ENCODE measurements around the gene MRTFA. TPM values are rescaled to one million over a fixed set of nuclear protein-coding genes. Genes with fewer than 3 reads are reported as not detected.

Gene MRTFA
- total and polyA plus RNA-seq, 8 donors: 11.1 to 706 (median 61.2) TPM

DNA sequence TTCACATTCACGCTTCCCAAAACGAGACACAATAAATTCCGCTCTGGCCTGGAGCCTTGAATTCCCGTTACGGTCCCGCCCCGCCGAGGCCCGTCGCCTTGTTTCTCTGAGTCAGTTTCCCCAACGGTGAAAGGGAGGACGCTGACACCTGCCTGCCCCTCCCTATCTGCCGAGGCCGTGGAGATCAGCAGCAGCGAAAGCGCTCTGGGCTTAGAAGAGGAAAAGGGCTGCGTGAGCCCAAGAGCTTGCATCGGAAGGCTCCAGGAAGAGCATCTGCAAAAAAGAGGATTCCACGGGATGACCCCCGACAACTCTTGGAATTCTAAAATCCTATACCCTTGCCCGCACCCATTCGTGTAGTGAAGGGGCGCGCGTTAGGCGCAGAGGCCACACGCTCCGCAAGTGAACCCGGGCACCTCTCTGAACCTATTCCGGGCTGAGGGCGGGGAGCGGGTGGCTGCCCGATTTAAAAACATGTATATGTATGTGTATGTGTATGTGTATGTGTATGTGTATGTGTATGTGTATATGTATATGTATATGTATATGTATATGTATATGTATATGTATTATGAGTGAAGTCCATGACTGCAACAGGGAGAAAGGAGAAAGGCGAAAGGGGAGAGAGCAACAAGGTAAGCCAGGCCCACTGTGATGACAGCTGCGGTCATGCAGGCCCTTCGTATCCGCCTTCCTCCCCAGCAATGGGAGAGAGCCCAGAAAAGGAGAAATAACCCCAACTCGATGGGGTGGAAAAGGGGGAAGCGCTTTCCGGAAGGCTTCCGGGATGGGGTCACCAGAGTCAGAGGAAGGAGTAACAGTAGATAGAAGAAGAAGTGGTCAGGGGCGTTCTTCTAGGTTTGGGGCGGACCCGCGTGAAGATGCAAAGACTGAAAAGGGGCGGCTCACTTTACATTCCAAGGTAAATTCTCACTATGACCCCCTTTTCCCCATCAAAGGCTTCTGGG is 948 bp upstream of the MRTFA start:
- no peaks in the 10 kb centered on the region for H3K9me3 ChIP-seq
- H3K36me3 ChIP-seq: no peaks in the 10 kb centered on the region
- no peaks in the 10 kb centered on the region for H3K27me3 ChIP-seq
- H3K4me1 ChIP-seq: peaks cover 4 to 42% (median 36%) of the 10 kb centered on the region in 4 donors
- intact Hi-C loops (cut with DNase I; ENCODE audit: low total_unique reads): loop anchor here (10.0 kb wide), 1 partner anchor 113 kb away; no protein-coding TSS in a partner anchor
- whole genome bisulfite sequencing, 5 donors: 19 to 22% (median 21%) methylated on average over 46 of the region's 46 CpGs
- peak overlapping the region; percentile 90 to 97 (median 92) for H3K27ac ChIP-seq
- DNase-seq: peak; percentile 35 to 63
- H3K4me3 ChIP-seq: peak overlapping the region; percentile 85 to 98 (median 94)
- no peak for TF ChIP-seq POLR2AphosphoS5 (IDR thresholded peaks at IDR 0.05)
- peak; percentile 13 for TF ChIP-seq EP300 (IDR thresholded peaks at IDR 0.05)

DNA sequence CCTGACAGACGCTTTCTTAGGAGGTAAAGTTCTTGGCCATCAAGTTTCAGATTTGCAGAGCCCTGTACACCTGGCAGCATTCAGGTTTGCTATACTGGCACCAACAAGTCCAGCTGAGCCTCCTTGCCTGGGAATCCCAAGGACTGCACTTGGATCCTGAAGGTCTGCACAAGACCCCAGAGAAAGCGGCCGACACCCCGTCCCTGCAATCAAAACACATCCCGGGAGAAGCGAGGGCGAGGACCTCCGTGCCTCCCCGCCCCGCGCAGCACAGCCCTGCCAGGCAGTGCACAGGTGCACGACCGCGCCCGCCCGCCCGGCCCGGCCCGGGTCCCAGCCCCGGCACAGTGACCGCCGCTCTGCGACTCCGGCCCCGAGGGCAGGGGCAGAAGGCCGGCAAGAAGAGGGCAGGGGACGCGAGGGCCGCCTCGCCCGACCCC is 559 bp downstream of the MRTFA start:
- peak in 1 of 2 donors; percentile 30 for DNase-seq
- TF ChIP-seq POLR2AphosphoS5 (IDR thresholded peaks at IDR 0.05) (no peak), POLR2A (IDR thresholded peaks at IDR 0.05) (no peak), EP300 (IDR thresholded peaks at IDR 0.05) (no peak)
- TF ChIP-seq, protein P1, sequence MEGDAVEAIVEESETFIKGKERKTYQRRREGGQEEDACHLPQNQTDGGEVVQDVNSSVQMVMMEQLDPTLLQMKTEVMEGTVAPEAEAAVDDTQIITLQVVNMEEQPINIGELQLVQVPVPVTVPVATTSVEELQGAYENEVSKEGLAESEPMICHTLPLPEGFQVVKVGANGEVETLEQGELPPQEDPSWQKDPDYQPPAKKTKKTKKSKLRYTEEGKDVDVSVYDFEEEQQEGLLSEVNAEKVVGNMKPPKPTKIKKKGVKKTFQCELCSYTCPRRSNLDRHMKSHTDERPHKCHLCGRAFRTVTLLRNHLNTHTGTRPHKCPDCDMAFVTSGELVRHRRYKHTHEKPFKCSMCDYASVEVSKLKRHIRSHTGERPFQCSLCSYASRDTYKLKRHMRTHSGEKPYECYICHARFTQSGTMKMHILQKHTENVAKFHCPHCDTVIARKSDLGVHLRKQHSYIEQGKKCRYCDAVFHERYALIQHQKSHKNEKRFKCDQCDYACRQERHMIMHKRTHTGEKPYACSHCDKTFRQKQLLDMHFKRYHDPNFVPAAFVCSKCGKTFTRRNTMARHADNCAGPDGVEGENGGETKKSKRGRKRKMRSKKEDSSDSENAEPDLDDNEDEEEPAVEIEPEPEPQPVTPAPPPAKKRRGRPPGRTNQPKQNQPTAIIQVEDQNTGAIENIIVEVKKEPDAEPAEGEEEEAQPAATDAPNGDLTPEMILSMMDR (IDR thresholded peaks at IDR 0.05): no peak
- Histone ChIP-seq H3K27ac (peak overlapping the region; percentile 92 to 99 (median 95)), H3K4me3 (peak overlapping the region; percentile 85 to 98 (median 94)), H3K4me1 (peaks cover 9 to 57% (median 49%) of the 10 kb centered on the region in 4 donors), H3K9me3 (no peaks in the 10 kb centered on the region), H3K36me3 (no peaks in the 10 kb centered on the region), H3K27me3 (no peaks in the 10 kb centered on the region)
- intact Hi-C loops (cut with DNase I; ENCODE audit: low total_unique reads): loop anchor here (10.0 kb wide), 1 partner anchor 111 kb away; no protein-coding TSS in a partner anchor
- 0 to 1% (median 1%) methylated on average over 7 to 31 of the region's 31 CpGs for WGBS, 5 donors

GRCh38 chr22:40635043-40635939 is 1.2 kb downstream of the MRTFA start:
- H3K27ac ChIP-seq: peak overlapping the region; percentile 92 to 99 (median 95)
- intact Hi-C loops (cut with DNase I; ENCODE audit: low total_unique reads): loop anchor here (10.0 kb wide), 1 partner anchor 110 kb away; no protein-coding TSS in a partner anchor
- DNase-seq: peak in 1 of 2 donors; percentile 46
- H3K27me3 ChIP-seq: no peaks in the 10 kb centered on the region
- H3K4me3 ChIP-seq: peak overlapping the region; percentile 85 to 98 (median 94)
- H3K9me3 ChIP-seq: no peaks in the 10 kb centered on the region
- 14 to 24% (median 17%) methylated on average over 21 of the region's 21 CpGs for WGBS, 5 donors
- TF ChIP-seq POLR2AphosphoS5 (IDR thresholded peaks at IDR 0.05): no peak
- no peak for TF ChIP-seq EP300 (IDR thresholded peaks at IDR 0.05)
- TF ChIP-seq POLR2A (IDR thresholded peaks at IDR 0.05): no peak
- TF ChIP-seq, protein P1 (IDR thresholded peaks at IDR 0.05): no peak
- H3K4me1 ChIP-seq: peaks cover 9 to 63% (median 52%) of the 10 kb centered on the region in 4 donors
- no peaks in the 10 kb centered on the region for H3K36me3 ChIP-seq

- intact Hi-C loops (cut with DNase I; ENCODE audit: low total_unique reads): loop anchor here (10.0 kb wide), 1 partner anchor 110 kb away; no protein-coding TSS in a partner anchor
- no peaks in the 10 kb centered on the region for H3K9me3 ChIP-seq
- H3K4me1 ChIP-seq: peaks cover 9 to 71% (median 54%) of the 10 kb centered on the region in 4 donors
- H3K27ac ChIP-seq: peak overlapping the region in 4 of 5 donors; percentile 92 to 97 (median 94)
- no peaks in the 10 kb centered on the region for H3K36me3 ChIP-seq
- WGBS, 5 donors: 69 to 74% (median 71%) methylated on average over 11 of the region's 11 CpGs
- no peak for TF ChIP-seq POLR2AphosphoS5 (IDR thresholded peaks at IDR 0.05)
- TF ChIP-seq POLR2A (IDR thresholded peaks at IDR 0.05): no peak
- TF ChIP-seq, protein P1 (IDR thresholded peaks at IDR 0.05): no peak
- no peak for TF ChIP-seq EP300 (IDR thresholded peaks at IDR 0.05)
- H3K4me3 ChIP-seq: peak overlapping the region in 3 of 4 donors; percentile 85 to 98 (median 91)
- no peaks in the 10 kb centered on the region for H3K27me3 ChIP-seq
- DNase-seq: no peak
Measured at GRCh38 chr22:40634119-40634903, 2.2 kb downstream of the MRTFA start.
